Forelimb muscle (tissue), 1 donor: ENCODE measurements around the gene TSHZ2. TPM values are rescaled to one million over a fixed set of nuclear protein-coding genes. Genes with fewer than 3 reads are reported as not detected.

Experiments
- DNase-seq: peaks from one replicate; pipeline ENCODE4 v3.0.0-alpha.2; 2013; ENCODE audit warnings: low read depth
- polyA plus RNA-seq: library from polyadenylated mRNA; unstranded; fragments of 120-200 nt; gene quantifications from one replicate; pipeline ENCODE4 v1.2.1, GENCODE V29; 2013; ENCODE audit not compliant: insufficient read length

Gene TSHZ2
- polyA plus RNA-seq, 1 donor, result 9.0 TPM

DNA sequence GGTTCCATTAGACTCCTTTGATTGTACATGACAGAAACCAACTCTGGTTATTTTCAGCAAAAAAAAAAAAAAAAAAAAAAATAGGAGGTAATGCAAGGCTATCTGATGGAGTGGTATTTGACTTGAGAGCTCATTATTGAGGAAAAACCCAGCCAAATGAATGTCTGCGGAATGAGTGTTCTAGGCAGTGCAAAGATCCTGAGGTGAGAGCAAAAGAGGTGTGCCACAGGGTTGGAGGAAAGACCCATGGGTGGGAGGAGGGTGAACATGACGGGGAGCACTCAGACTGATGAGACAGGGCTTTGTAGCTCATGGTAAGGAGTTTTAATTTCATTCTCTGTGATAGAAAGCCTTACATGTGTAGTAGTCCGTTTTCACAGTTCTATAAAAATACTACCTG is 188.9 kb downstream of the TSHZ2 start:
- DNase-seq, result no peak

- DNase-seq, result no peak
These were observed 189.3 kb downstream of the TSHZ2 start for GRCh38 chr20:53161473-53161872.

DNA sequence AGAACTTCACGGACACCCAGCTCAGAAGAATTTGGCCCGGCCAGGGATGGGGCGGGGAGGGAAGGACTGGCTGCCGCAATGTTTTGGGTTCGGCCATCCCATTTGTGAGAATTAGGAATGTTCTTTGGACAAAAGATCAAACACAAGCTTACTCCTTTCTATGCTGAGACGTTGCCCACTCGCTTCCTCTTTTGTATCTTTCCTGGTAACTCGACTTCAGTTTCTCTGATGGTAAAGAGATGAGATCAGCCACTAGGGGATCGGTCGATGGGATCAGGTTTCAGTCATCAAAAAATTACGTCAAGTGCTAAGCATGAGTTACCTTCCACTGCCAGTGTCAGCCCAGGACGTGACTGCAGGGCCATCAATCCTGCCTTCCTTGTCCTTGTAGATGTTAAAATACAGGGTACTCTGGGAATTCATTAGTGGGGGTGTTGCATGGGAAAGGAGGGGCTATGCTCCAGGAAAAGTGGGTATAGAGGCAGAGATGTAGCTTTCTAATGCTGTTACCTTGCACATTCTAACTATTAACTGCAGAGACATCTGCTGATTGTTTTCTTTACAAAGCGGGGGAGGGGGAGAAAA is 190.2 kb downstream of the TSHZ2 start:
- DNase-seq, result peak; percentile 57

- DNase-seq, result no peak
These were observed 191.3 kb downstream of the TSHZ2 start for GRCh38 chr20:53163486-53163885.

GRCh38 chr20:53164072-53164471 is 191.9 kb downstream of the TSHZ2 start:
- DNase-seq, result no peak

- no peak for DNase-seq
These were observed 193.3 kb downstream of the TSHZ2 start for GRCh38 chr20:53165452-53165851.

DNA sequence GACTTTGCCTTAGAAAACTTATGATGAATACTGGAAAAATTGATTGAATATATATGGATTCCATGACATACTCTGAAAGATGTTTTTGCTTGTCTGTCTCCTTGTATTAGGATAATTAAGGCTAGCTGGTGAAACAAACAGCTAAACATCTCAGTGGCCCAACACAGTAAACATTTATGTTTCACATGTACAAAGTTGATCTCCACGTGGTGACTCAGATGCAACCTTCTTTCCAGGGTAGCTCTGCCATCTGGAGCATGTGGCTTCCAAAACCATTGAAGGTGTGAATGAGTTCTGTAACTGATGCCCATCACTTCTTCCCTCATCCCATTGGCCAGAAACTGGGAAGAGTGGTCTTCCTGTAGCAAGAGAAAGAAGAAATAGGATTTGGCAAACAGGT is 196.3 kb downstream of the TSHZ2 start:
- DNase-seq, result no peak

- DNase-seq, result no peak
These were observed 198.0 kb downstream of the TSHZ2 start for GRCh38 chr20:53170196-53170595.

DNA sequence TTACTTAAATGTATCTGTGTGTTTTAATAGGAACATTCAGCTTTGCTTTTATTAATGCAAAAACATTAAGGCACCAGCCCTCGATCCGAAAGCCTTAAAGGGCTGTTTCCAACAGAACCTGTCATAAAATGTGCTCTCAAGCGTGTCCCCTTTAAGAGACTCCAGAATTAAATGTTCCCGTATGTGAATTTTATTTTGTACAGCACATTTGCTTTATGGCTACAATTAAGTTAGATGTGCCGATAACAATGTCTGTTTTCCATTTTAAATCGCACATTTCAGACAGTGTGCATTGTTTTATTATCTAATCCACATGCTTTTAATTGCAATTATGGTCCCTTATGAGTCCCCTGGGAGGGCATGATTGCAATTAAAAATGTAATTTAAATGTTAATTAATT is 198.9 kb downstream of the TSHZ2 start:
- no peak for DNase-seq

DNA sequence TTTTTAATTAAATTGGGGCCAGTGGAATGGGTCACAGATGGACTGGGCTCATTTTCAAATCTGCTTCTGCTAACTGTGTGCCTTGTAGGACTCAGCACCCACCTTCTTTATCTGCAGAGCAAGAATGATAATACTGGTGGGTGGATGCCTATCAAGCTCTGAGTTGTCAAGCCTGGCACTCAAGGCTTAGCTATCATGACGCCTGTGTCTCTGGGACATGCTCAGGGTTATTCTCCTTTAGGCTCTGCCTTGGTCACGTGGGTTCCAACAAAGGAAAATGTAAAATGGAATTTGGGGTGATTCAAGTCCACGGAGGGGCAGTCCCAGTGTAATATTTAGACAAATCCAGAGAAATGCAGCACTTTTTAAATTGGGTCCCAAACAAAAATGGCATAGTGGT is 202.3 kb downstream of the TSHZ2 start:
- DNase-seq, result no peak

DNA sequence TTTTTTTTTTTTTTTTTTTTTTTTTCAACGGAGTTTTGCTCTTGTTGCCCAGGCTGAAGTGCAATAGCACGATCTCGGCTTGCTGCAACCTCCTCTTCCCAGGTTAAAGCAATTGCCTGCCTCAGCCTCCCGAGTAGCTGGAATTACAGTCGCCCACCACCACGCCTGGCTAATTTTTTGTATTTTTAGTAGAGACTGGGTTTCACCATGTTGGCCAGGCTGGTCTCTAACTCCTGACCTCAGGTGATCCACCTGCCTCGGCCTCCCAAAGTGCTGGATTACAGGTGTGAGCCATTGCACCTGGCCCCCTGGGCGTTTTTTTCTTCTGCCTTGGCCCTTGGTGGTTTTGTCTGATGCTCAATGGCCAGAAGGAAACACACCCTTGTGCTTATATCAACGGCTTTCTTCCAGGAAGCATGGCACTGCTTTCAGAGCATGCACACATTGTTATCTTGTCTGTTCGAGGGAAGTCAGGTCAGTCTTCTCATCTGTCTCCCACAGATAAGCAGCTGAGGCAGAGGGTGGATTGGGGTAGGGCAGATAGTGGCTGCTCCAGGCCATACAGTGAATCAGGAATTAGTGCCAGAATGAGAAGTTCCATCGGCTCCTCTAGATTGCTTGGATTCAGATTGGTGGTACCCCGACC is 203.1 kb downstream of the TSHZ2 start:
- no peak for DNase-seq

DNA sequence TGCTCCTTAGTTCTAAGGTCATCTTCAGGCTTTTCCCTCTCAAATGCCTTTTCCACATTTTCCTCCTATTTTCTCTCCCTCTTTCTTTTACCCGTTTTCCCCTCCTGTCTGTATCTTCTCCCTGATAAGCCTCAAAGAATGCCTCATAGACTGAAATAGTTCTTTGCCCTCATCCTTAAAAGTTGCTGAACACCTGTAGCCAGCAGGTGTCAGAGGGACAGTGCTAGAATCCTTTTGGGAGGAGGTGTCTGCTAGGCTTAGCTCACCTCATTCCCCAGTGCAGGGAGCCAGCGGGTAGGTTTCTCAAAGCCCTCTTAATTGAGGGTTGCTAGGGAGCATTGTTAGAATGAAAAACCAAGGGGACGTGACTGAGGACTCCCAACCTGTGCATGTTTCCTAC is 204.0 kb downstream of the TSHZ2 start:
- DNase-seq, result no peak

GRCh38 chr20:53177687-53178086 is 205.5 kb downstream of the TSHZ2 start:
- DNase-seq, result no peak

GRCh38 chr20:53179749-53180148 is 207.6 kb downstream of the TSHZ2 start:
- no peak for DNase-seq

GRCh38 chr20:53180928-53181362 is 208.8 kb downstream of the TSHZ2 start:
- DNase-seq, result no peak

DNA sequence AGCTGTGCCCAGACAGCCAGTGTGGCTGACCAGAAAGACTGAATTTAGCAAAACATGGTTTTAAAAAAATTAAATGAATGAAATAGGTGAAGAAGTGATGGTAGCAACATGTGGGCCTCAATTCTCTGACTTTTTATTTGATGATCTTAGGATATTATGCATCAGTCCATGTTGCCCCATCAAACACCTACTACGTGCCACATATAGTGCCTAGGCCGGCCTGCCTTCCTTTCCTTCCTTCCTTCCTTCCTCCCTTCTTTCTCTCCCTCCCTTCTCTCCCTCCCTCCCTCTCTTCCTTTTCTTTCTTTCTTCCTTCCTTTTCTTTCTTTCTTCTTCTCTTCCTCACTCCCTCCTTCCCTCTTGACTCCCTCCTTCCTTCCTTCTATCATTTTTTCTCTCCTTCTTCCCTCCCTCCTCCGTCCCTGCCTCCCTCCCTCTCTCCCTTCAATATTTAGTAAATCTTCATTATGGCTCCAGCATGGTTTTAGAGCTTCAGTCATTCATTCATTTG is 209.8 kb downstream of the TSHZ2 start:
- no peak for DNase-seq

DNA sequence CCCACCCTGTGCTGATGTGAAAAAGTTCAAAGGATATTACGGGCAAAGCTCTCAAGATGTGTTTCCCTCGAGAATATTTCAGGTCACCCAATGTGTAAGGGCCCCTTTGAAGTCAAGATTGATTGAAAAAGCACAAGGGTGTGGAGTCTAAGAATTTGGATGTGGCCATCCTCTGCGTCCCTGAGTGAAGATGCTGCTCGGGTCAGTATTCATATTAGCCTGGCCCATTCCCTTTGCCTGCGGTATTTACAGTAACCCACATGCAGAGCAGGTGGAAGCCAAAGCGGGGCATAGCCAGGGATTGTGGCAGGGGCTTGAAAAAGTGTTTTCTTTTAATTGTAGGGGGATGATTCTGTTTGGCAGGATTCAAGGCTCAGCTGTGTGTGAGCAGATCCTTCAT is 211.0 kb downstream of the TSHZ2 start:
- DNase-seq, result no peak

DNA sequence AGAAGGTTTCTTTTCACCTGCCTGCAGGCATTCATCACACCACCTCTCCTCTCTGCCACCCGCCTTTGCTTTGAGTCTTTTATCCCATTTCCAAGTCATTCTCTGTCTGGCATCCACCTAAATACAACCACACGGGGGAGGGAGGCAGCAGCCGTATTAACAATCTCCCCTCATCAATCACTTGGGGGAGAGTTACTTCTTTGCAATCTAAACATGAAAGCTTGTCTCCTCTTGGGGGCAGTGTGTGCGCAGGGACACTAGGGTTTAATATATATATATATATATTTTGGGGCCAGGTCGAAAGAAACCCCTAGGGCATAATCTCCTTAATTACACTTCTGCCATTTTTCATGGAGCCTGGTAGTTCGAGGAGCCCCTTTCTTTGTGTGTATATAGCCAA is 214.5 kb downstream of the TSHZ2 start:
- no peak for DNase-seq

DNA sequence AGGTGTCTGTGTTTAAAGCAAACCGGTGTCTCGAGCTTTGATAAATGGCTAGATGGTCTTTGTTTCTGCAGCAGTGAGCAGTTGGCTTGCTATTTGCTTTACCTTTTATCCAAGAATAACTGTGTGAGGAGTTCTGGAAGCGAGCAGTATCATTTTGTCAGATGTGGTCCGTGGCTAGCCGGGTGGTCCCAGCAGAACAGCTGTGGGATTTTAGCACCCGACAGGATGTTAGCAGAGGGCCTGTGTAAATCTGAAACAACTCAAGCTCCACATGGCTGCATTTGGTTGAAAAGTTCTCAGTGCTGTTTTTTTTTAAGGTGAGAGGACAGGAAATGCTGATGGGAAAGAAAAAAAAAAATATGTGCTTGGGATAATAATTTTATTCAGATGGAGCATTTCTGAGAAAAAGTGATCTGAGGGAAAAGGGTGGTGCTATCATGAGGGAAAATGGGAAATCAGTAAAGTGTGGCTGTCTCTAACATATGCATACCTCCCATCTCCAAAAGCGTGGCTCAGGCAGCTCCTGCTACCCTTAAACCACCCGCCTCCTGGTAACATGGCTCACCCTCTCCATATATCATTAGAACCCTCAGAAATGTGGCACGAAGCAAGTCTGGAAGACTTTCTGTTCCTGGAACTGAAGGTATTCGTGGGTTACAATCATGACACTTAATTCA is 215.4 kb downstream of the TSHZ2 start:
- DNase-seq, result no peak

DNA sequence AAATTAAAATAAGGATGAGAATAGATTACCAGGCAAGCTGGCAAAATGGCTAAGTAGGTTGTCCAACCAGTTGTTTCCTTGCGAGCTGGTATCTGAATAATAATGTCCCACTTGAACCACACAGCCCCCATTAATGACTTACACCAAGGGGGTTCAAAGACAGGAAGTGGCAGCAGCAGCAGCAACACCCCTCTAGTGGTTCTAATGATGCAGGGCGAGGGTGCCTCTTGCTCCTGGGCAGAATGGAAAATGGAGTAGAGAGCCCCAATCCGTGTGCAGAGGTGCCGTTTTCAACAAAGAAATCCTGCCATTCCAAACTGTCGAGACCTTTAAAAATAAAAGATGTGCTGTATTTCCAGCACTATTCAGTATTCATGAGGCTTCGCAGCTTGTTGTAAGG is 218.1 kb downstream of the TSHZ2 start:
- DNase-seq, result no peak

DNA sequence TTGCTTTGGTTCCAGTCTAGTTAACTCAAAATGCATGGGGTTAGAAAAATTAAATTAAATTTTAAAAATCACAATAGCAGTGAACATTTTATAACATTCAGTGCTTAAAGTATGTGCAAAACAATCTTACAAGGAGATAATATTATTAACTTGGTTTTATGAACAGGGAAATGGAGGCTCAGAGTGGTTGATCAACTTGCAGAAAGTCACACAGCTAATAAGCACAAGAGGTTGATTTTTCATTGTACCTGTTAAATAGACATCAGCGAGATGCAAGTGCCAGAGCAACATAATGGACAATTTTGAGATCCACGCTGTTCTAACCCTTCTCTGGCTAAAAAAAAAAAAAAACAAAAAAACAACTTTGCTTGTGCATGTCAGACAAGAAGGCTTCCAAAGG is 219.8 kb downstream of the TSHZ2 start:
- DNase-seq, result no peak

- no peak for DNase-seq
These were observed 222.4 kb downstream of the TSHZ2 start for GRCh38 chr20:53194306-53195290.
